NK-92 treated with Interleukin-12 subunit alpha and Interleukin-12 subunit beta, amount 100 ng/mL, for 24 hours (cell line): ENCODE data around the gene ZC3H11A.
"Not testable (repeated sequence)": the region's sequence is repeated elsewhere in the genome, so short reads cannot be mapped to it uniquely, and the experiment has no call there.

Experiments
- DNase-seq: peaks from one replicate; lab custom pipeline; 2025; lab: John Stamatoyannopoulos, UW

Gene ZC3H11A

DNA sequence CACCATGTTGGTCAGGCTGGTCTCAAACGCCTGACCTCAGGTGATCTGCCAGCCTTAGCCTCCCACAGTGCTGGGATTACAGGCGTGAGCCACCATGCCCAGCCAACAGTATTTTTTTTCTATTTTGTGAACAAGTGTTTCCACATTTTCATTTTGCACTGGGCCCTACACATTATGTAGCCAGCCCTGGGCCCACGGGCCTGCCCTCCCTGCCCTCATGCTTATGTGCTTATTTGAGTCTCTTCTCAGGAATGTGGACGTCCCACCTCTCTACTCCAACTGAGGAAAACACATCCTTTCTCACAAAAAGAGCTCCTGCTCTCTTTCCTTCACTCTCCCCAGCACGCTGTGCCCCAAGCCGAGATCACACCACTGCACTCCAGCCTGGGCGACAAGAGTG, 13.5 kb upstream of the ZC3H11A start:
- DNase-seq: no peak

DNA sequence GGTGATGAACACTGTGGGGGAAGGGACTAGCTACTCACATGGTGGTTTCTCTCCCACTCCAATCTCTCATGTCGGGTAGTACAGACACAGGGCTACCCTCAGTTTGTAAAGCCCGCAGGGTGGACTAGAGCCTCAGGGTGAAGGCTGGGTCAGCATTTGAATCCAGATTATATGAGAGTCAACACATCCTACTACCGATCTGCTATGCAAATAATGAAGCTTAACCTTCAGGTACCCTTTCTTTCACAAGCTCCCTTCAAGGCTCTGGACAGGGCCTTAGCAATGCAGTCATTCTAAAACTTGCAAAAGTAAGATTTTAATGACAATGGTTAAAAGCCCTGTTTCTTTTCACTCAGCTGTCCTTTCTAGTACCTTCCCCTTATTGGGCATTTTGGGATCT, 5.5 kb upstream of the ZC3H11A start:
- DNase-seq: no peak

DNA sequence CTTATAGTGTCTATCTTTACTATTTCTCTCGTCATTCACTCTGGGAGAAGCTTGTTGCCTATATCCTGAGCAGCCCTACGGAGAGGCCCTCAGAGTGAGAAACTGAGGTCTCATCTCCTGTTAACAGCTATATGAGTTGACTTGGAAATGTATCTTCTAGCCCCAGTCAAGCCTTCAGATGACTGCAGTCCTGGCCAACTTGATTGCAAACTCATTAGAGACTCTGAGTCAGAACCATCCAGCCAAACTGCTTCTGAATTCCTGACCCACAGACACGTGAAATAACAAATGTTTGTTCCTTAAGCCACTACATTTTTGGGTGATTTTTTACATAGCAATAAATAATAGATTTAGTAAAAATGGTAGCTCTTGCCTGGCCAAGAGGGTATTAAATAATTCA, 3.9 kb upstream of the ZC3H11A start:
- DNase-seq: no peak

DNA sequence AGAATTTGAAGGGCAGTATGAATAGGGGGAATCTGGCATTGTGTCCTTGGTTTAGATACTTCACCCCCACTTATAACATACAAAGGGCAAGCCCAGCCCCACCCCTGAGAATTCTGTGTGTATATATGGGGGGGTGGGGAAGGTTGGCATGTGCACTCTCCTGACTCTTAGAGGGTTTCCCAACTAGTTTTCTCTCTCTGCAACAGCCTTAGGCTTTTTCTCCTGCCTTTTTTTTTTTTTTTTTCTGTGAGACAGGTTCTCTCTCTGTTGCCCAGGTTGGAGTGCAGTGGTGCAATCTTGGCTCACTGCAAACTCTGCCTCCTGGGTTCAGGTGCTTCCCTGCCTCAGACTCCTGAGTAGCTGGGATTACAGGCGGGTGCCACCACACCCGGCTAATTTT, 2.9 kb upstream of the ZC3H11A start:
- DNase-seq: no peak

DNA sequence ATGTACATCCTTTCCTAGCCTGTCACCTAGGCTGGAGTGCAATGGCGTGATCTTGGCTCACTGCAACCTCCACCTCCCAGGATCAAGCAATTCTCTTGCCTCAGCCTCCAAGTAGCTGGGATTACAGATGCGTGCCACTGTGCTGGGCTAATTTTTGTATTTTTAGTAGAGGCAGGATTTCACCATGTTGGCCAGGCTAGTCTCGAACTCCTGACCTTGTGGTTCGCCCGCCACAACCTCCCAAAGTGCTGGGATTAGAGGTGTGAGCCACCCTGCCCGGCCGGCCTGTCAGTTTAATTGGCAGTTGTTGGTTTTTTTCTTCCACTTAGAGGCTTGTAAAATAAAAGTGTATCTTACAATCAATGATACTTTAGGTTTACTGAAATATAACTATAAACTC, 1.9 kb upstream of the ZC3H11A start:
- DNase-seq: not testable (repeated sequence)

DNA sequence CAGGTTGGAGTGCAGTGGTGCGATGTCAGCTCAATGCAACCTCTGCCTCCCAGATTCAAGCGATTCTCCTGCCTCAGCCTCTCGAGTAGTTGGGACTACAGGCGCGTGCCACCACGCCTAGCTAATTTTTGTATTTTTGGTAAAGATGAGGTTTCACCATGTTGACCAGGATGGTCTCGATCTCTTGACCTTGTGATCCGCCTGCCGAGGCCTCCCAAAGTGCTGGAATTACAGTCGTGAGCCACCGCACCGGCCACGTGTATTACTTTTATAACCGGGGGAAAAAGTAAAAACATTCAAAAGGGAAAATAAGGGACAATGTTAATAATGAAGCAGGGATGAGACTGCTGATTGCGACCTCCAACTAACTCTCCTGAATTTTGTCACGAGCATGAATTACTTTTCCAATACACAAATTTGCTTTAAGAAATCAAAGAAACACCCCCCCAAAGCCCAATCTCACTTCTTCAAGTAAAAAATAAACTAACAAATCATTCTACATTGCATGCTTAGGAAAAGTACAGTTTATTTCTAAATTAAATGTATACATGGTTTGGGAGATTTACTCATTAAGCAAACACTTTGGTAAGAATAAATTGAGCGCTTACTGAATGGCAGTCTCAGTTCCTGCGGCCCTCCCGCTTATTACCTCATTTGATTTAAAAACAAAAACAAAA, 521 bp upstream of the ZC3H11A start:
- no peak for DNase-seq

DNA sequence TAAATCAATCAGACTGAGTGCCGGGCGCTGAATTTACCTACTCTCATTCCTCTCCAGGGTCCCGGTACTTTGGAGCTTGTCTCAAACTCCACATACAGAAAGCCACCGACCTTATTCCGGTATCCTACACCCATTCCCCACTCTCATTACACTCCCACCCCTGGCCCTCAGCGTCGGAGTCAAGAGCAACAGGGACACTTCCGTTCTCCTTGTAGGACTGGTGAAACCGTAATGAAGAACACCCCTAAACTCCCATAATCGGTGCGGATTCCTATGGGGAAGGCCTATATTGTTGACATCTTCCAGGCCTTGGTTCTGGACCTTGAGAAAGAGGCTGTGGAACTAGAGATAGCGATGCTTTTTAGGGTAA, 798 bp downstream of the ZC3H11A start:
- DNase-seq: no peak

DNA sequence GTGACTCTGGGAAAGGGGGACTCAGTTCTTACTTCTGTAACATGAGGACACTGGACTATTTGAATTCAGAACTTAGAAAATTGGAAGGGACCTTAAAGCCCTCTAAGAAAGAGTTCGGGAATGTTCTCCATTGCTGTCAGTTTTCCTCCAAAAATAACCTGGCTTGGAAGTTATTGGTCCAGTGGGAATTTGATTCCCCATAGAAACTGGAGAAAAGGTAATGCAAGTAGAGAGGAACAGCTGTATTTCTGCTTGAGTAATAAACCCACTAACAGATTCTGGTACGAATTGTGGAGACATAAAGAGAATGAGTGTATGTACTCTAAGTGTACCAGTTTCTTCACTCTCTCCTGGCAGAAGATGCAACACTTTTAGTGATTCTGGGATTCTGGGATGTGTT, 1.8 kb downstream of the ZC3H11A start:
- no peak for DNase-seq

DNA sequence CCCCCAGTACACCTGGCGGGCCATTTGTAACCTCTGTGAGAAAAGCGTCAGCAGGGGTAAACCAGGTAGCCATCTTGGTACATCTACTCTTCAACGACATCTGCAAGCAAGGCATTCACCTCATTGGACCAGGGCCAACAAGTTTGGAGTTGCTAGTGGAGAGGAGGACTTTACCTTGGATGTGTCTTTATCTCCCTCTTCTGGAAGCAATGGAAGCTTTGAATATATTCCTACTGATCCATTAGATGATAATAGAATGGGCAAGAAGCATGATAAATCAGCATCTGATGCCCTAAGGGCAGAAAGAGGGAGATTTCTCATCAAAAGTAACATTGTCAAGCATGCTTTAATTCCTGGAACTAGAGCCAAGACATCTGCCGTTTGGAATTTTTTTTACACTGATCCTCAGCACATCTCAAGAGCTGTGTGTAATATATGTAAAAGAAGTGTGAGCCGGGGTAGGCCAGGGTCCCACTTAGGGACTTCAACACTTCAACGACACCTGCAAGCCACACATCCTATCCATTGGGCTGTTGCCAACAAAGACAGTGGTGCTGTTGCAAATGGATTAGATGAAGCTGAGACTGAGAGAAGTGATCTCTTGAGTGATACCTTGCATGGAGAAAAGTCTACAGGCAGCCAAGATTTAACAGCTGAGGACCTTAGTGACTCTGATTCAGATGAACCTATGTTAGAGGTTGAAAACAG, 2.7 kb downstream of the ZC3H11A start:
- no peak for DNase-seq

DNA sequence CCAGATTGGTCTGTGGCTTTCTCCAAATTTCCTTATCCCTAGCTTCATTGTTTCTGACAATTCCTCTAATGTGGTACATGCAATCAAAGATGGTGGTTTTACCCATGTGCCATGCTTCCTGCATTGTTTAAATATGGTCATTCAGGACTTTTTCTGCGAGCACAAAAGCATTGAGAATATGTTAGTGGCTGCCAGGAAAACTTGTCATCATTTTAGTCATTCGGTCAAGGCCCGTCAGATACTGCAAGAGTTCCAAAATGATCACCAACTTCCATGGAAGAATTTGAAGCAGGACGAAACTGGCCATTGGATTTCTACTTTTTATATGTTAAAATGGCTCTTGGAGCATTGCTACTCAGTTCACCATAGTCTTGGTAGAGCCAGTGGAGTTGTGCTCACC, 3.7 kb downstream of the ZC3H11A start:
- DNase-seq: no peak

DNA sequence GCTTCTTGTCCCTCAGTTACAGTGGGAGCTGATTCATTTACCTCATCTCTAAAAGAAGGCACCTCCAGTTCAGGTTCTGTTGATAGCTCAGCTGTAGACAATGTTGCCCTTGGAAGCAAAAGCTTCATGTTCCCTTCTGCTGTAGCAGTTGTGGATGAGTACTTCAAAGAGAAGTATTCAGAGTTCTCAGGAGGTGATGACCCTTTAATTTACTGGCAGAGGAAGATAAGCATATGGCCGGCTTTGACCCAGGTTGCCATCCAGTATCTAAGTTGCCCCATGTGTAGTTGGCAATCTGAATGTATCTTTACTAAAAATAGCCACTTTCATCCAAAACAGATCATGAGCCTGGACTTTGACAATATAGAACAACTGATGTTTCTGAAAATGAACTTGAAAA, 4.5 kb downstream of the ZC3H11A start:
- DNase-seq: no peak

DNA sequence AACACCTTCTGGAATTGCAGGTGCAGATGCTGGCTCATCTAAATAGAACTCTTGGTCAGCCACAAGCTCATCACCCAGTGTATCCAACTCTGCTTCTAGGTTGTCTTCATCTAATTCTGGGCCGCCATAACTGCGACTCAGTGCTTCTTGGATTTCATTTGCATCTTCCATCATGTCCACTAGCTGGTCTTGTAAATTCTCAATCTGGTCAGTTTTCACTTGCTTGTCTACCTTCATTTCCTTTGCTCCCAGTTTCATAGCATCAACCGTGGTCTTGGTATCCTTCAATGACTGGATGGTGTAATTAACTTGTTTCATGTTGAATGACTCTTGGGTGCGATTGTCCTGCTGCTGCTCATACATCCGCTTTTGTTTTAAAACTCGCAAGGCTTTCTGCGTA, 10.3 kb downstream of the ZC3H11A start:
- no peak for DNase-seq

DNA sequence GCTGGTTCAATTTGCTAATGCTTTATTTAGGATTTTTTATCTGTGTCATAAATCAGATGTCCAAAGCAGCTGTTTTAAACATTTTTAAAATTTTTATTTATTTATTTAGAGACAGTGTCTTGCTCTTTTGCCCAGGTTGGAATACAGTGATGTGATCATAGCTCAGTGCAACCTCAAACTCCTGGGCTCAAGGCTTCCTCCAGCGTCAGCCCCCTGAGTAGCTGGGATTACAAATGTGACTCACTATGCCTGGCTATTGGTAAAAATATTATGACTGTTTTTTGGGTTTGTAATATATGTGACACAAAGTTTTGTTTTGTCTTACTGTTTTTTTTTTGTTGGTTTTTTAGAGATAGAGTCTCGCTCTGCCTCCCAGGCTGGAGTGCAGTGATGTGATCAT, 11.8 kb downstream of the ZC3H11A start:
- no peak for DNase-seq

DNA sequence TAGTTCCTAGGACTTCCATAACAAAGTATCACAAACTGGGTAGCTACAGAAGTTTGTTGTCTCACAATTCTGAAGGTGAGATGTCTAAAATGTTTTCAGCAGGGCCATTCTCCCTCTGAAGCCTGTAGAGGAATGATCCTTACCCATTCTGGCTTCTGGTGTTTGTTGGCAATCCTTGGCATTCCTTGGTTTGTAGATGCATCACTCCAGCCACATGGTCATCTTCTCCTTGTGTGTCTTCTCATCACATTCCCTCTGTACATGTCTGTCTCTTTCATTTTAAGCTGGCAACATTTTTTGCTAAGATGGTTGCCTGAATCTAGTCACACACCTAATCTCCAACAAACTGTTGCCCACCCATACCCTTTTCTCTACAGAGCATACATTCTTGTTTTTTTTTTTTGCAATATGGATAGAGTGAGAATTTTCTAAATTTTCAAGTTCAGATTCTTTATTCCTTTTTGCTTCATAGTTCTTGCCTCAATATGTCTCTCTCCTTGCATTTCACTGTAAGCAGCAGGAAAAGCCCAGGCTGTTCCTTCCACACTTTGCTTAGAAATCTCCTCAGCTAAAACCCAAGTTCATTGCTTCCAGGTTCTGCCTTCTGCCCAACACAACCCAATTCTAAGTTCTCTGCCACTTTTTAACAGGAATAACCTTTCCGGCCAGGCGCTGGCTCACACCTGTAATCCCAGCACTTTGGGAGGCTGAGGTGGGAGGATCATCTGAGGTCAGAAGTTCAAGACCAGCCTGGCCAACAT, 18.3 kb downstream of the ZC3H11A start:
- DNase-seq: no peak

DNA sequence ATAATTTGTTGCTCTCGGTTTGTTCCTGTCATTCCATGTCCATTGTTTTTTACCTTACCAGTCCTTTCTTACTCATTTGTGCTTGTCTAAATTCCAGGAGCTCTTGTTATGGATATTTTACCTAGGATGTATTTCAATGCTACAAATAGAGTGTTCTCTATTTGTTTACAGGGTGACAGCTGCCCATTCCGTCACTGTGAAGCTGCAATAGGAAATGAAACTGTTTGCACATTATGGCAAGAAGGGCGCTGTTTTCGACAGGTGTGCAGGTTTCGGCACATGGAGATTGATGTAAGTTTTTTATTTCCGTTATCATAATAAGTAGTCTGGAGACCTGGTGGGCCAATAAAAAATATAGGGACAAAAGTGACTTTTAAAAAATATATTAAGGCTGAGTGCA, 23.0 kb downstream of the ZC3H11A start:
- no peak for DNase-seq

DNA sequence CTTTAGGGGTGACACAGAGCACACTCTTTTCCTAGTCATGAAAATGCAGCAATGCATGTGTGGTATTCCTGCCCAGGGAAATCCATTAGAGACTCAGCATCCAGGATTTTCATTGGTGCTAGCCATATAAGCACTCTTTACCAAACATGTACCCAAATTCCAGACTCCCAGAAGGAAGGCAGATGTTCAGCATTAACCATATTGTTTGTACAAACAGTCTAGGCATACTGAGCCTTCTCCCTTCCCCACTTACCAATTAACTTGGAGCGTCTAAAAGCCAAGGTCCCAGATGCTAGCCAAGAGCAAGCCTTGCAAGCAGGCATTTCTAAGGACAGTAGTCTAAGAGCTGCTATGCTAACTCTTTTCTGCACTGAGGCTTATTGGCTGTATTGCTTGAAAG, 27.9 kb downstream of the ZC3H11A start:
- DNase-seq: no peak

DNA sequence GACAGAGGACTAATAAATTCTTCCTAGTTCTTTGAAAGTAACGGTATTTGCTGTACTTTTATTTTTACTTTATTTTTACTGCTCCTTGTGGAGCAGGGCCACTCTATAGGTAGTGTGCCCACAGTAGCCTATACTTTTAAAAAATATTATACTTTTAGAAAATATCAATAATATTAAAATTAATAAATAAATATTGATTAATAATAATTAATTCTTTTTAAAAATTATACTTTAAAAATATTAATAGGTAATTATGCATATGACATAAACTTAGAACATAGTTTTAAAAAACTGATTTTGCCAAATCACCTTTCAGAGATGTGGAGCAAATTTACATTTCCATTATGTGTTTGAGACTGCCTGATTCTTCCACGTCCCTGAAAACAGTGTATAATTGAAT, 30.8 kb downstream of the ZC3H11A start:
- no peak for DNase-seq

DNA sequence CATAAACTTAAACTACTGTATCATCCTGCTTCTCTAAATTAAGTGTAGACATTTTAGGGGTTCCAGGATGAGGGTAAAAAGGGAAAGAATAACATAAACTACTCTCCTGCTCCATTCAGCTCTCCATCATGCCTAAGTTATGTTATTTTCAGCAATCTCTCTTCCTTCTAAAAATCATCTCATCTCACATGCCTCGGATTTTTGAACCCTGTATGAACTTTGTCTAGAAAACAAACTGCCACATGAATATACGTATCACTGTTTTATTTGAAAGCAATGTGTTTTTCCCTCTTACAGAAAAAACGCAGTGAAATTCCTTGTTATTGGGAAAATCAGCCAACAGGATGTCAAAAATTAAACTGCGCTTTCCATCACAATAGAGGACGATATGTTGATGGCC, 32.6 kb downstream of the ZC3H11A start:
- no peak for DNase-seq

DNA sequence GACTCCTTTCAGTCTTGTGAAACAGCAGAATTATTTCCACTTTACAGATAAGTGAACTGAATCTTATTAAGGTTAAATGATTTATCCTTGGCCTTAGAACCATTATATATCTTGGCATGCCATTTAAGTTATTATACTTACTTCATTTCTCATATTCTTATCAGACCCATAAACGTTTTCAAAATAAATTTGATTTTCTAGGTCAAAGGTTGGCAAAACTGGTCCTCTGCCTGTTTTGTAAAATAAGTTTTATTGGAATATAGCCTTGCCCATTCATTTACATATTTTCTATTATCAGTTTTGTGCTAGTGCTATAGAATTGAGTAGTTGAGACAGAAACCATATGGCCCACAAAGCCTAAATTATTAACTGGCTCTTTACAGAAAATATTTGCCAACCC, 33.1 kb downstream of the ZC3H11A start:
- no peak for DNase-seq

DNA sequence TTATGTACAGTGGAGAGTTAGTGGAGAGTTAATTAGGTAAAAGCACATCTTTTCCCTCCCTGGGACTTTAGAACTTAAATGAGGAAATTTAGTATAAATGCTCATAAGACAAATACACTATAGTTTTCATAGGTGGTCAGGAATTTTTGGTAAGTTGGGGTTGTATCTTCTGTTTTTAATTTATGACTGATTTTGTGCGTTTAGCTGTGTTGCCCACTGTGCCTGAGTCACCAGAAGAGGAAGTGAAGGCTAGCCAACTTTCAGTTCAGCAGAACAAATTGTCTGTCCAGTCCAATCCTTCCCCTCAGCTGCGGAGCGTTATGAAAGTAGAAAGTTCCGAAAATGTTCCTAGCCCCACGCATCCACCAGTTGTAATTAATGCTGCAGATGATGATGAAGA, 33.8 kb downstream of the ZC3H11A start:
- DNase-seq: not testable (repeated sequence)

DNA sequence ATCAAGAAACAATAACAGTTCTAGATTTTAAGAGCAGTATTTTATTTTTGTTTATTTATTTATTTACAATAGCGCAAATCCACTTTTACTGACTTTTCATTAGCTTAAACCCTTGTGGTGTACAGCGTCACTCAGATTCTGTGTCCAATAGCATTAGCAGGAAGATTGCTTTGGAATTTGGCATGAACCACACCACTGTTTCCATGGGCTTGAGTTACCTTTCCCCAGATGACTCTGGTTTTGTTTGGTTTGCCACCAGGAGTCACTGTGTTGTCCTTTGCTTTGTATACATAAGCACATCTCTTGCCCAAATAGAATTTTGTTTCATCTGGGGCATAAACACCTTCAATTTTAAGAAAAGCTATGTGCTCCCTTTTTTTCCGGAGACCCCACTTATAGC, 40.1 kb downstream of the ZC3H11A start:
- DNase-seq: no peak

DNA sequence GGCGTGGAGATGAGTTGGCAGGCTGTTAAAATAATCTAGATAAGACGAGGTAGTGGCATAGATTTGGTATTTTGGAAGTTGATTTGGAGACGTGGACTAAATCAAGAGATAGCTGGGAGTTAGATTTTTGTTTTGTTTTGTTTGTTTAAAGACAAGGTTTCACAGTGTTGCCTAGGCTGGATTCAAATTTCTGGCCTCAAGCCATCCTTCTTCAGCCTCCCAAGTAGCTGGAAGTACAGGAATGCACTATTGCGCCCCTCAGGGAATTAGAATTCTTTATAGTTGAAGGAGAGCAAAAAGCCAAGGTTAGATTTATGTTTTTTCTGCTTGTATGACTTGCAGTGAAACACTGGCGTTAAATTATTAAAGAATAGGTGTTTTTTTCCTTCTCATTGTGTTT, 43.7 kb downstream of the ZC3H11A start:
- no peak for DNase-seq

DNA sequence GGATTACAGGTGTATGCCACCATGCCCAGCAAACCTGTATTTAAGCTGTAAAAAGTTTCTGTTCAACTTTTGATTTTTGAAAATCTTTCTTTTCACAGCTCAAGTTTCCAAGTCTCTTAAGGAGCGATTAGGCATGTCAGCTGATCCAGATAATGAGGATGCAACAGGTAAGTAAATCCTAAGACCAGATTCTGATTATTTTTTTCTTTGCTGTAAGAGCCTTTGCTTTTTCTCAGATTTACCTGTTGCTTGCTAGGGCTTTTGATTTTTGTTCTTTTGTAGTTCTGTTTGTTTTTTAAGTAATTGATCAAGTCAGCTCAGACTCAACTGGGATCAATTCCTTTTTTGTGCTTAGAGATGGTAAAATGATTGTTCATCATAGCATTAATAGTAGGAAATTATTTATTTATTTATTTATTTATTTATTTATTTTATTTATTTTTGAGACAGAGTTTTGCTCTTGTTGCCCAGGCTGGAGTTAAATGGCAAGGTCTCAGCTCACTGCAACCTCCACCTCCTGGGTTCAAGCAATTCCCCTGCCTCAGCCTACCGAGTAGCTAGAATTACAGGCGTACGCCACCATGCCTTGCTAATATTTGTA, 44.9 kb downstream of the ZC3H11A start:
- DNase-seq: no peak
